ENCODE measurements around the gene CEP170. TPM values are rescaled to one million over a fixed set of nuclear protein-coding genes. Genes with fewer than 3 reads are reported as not detected.
A peak's percentile ranks its signal among the peaks of the same experiment; 100 is the strongest.
"Not testable (repeated sequence)": the region's sequence is repeated elsewhere in the genome, so short reads cannot be mapped to it uniquely, and the experiment has no call there.

CEP170 gene
- total and polyA plus RNA-seq, 2 donors, result 40.8 to 48.6 TPM

GRCh38 chr1:243183176-243183575, 71.9 kb downstream of the CEP170 start:
- H3K36me3 ChIP-seq (ENCODE audit: control insufficient read depth in 2 of 2, insufficient read depth in 2 of 2, low read length in 1 of 2); H3K4me3 ChIP-seq (ENCODE audit: low read length in 2 of 2); DNase-seq (ENCODE audit: low read depth in 6 of 9, low spot score in 9 of 9); H3K27me3 ChIP-seq (ENCODE audit: control insufficient read depth in 2 of 2, insufficient read depth in 1 of 2, low read length in 1 of 2); H3K27ac ChIP-seq (ENCODE audit: low read depth in 1 of 2, low read length in 1 of 2); H3K9me3 ChIP-seq (ENCODE audit: control insufficient read depth in 2 of 2, insufficient read depth in 1 of 2, low read length in 1 of 2); H3K4me1 ChIP-seq (ENCODE audit: control insufficient read depth in 2 of 2, insufficient read depth in 2 of 2, low read length in 2 of 2): not testable (repeated sequence)
- WGBS, result 97% methylated on average over 3 of the region's 3 CpGs

DNA sequence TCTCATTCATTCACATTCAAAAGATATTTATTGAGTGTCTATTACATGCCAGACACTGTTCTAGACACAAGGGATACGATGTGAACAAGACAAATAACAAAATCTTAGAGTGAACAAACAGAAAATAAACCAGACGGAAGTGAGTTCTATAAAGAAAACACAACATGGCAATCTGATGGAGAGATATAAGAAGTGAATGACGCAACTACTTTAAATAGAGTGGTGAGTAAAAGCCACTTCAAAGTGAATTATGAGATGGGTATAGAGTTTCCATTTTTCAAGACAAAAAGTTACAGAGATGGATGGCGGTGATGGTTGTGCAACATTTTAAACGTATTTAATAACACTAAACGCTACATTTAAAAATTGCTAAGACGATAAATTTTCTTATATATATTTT, 75.4 kb downstream of the CEP170 start:
- Histone ChIP-seq H3K9me3 (ENCODE audit: control insufficient read depth in 2 of 2, insufficient read depth in 1 of 2, low read length in 1 of 2) (no peaks in the 10 kb centered on the region), H3K27ac (ENCODE audit: low read depth in 1 of 2, low read length in 1 of 2) (no peak overlapping the region), H3K27me3 (ENCODE audit: control insufficient read depth in 2 of 2, insufficient read depth in 1 of 2, low read length in 1 of 2) (no peaks in the 10 kb centered on the region), H3K36me3 (ENCODE audit: control insufficient read depth in 2 of 2, insufficient read depth in 2 of 2, low read length in 1 of 2) (no peaks in the 10 kb centered on the region), H3K4me3 (ENCODE audit: low read length in 2 of 2) (no peak overlapping the region), H3K4me1 (ENCODE audit: control insufficient read depth in 2 of 2, insufficient read depth in 2 of 2, low read length in 2 of 2) (no peaks in the 10 kb centered on the region)
- 56% methylated on average over 7 of the region's 7 CpGs for WGBS
- peak in 7 of 9 donors; percentile 1 to 59 (median 8) for DNase-seq (ENCODE audit: low read depth in 6 of 9, low spot score in 9 of 9)

GRCh38 chr1:243177792-243178191, 77.3 kb downstream of the CEP170 start:
- 99% methylated on average over 6 of the region's 6 CpGs for WGBS

DNA sequence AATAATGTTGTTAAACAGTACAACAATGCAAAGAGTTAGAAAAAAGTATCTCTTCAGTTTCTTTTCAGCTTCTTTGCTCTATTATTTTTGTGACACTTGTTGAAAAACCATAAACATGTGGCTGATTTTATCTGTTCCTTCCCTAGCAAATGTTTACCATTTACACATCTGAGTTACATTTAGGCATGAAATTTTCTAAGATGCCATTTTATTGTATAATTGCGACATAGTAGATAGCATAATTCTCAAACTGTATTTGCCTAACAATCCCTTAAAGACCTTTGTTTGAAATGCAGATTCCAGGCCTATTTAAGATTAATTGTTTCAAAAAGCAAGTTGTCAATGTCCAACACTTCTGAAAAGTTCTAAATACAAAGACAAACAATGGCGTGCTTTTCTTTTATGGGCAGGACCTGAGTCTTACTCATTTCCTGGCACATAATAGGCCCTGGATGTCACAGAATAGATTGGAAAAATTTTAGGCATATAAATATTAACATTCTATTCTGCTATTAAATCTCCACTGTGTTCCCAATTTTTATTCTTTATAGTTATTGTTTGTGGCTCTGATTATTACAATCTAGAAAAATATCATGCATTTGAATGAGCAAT, 81.2 kb downstream of the CEP170 start:
- not testable (repeated sequence) for H3K36me3 ChIP-seq (ENCODE audit: control insufficient read depth in 2 of 2, insufficient read depth in 2 of 2, low read length in 1 of 2); H3K4me1 ChIP-seq (ENCODE audit: control insufficient read depth in 2 of 2, insufficient read depth in 2 of 2, low read length in 2 of 2); H3K4me3 ChIP-seq (ENCODE audit: low read length in 2 of 2); H3K27me3 ChIP-seq (ENCODE audit: control insufficient read depth in 2 of 2, insufficient read depth in 1 of 2, low read length in 1 of 2); H3K9me3 ChIP-seq (ENCODE audit: control insufficient read depth in 2 of 2, insufficient read depth in 1 of 2, low read length in 1 of 2); DNase-seq (ENCODE audit: low read depth in 6 of 9, low spot score in 9 of 9); H3K27ac ChIP-seq (ENCODE audit: low read depth in 1 of 2, low read length in 1 of 2)
- 96% methylated on average over 2 of the region's 2 CpGs for whole genome bisulfite sequencing

More at GRCh38 chr1:243177792-243178191, 77.3 kb downstream of the CEP170 start:
- H3K36me3 ChIP-seq (ENCODE audit: control insufficient read depth in 2 of 2, insufficient read depth in 2 of 2, low read length in 1 of 2); H3K4me1 ChIP-seq (ENCODE audit: control insufficient read depth in 2 of 2, insufficient read depth in 2 of 2, low read length in 2 of 2); H3K4me3 ChIP-seq (ENCODE audit: low read length in 2 of 2); DNase-seq (ENCODE audit: low read depth in 6 of 9, low spot score in 9 of 9); H3K27me3 ChIP-seq (ENCODE audit: control insufficient read depth in 2 of 2, insufficient read depth in 1 of 2, low read length in 1 of 2); H3K27ac ChIP-seq (ENCODE audit: low read depth in 1 of 2, low read length in 1 of 2); H3K9me3 ChIP-seq (ENCODE audit: control insufficient read depth in 2 of 2, insufficient read depth in 1 of 2, low read length in 1 of 2): not testable (repeated sequence)

- not testable (repeated sequence) for H3K4me3 ChIP-seq (ENCODE audit: low read length in 2 of 2); DNase-seq (ENCODE audit: low read depth in 6 of 9, low spot score in 9 of 9); H3K27ac ChIP-seq (ENCODE audit: low read depth in 1 of 2, low read length in 1 of 2); H3K36me3 ChIP-seq (ENCODE audit: control insufficient read depth in 2 of 2, insufficient read depth in 2 of 2, low read length in 1 of 2); H3K9me3 ChIP-seq (ENCODE audit: control insufficient read depth in 2 of 2, insufficient read depth in 1 of 2, low read length in 1 of 2); H3K27me3 ChIP-seq (ENCODE audit: control insufficient read depth in 2 of 2, insufficient read depth in 1 of 2, low read length in 1 of 2); H3K4me1 ChIP-seq (ENCODE audit: control insufficient read depth in 2 of 2, insufficient read depth in 2 of 2, low read length in 2 of 2)
- 99% methylated on average over 3 of the region's 4 CpGs for WGBS
Measured at GRCh38 chr1:243164911-243165310, 90.2 kb downstream of the CEP170 start.

- not testable (repeated sequence) for H3K27ac ChIP-seq (ENCODE audit: low read depth in 1 of 2, low read length in 1 of 2); H3K4me1 ChIP-seq (ENCODE audit: control insufficient read depth in 2 of 2, insufficient read depth in 2 of 2, low read length in 2 of 2); H3K27me3 ChIP-seq (ENCODE audit: control insufficient read depth in 2 of 2, insufficient read depth in 1 of 2, low read length in 1 of 2); H3K4me3 ChIP-seq (ENCODE audit: low read length in 2 of 2); H3K9me3 ChIP-seq (ENCODE audit: control insufficient read depth in 2 of 2, insufficient read depth in 1 of 2, low read length in 1 of 2); H3K36me3 ChIP-seq (ENCODE audit: control insufficient read depth in 2 of 2, insufficient read depth in 2 of 2, low read length in 1 of 2); DNase-seq (ENCODE audit: low read depth in 6 of 9, low spot score in 9 of 9)
- WGBS, result 95% methylated on average over 7 of the region's 7 CpGs
Measured at GRCh38 chr1:243150906-243151305, 104.2 kb downstream of the CEP170 start.

DNA sequence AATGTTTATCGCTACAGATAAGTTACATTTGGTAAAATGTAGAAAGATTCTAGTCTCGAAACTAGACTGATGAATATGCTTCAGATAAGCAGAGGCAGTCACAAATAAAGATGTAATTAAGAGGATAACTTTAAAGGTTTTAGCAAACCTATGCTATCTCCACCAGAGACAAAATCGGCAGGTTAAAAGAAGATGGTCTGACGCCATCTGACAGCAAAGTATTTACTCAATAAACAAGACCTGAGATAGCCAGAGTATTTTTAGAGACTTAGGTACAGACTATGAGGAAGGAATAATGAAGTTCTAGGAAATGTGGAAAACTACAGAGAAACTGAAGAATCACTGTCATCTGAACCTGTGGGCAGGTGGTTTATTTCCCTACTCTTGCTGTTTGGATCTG, 106.0 kb downstream of the CEP170 start:
- H3K27me3 ChIP-seq (ENCODE audit: control insufficient read depth in 2 of 2, insufficient read depth in 1 of 2, low read length in 1 of 2); DNase-seq (ENCODE audit: low read depth in 6 of 9, low spot score in 9 of 9); H3K4me1 ChIP-seq (ENCODE audit: control insufficient read depth in 2 of 2, insufficient read depth in 2 of 2, low read length in 2 of 2); H3K36me3 ChIP-seq (ENCODE audit: control insufficient read depth in 2 of 2, insufficient read depth in 2 of 2, low read length in 1 of 2); H3K4me3 ChIP-seq (ENCODE audit: low read length in 2 of 2); H3K27ac ChIP-seq (ENCODE audit: low read depth in 1 of 2, low read length in 1 of 2); H3K9me3 ChIP-seq (ENCODE audit: control insufficient read depth in 2 of 2, insufficient read depth in 1 of 2, low read length in 1 of 2): not testable (repeated sequence)
- WGBS, result 98% methylated on average over 4 of the region's 4 CpGs

GRCh38 chr1:243147351-243147750, 107.7 kb downstream of the CEP170 start:
- H3K9me3 ChIP-seq (ENCODE audit: control insufficient read depth in 2 of 2, insufficient read depth in 1 of 2, low read length in 1 of 2); H3K4me1 ChIP-seq (ENCODE audit: control insufficient read depth in 2 of 2, insufficient read depth in 2 of 2, low read length in 2 of 2); H3K27ac ChIP-seq (ENCODE audit: low read depth in 1 of 2, low read length in 1 of 2); H3K27me3 ChIP-seq (ENCODE audit: control insufficient read depth in 2 of 2, insufficient read depth in 1 of 2, low read length in 1 of 2); H3K36me3 ChIP-seq (ENCODE audit: control insufficient read depth in 2 of 2, insufficient read depth in 2 of 2, low read length in 1 of 2); H3K4me3 ChIP-seq (ENCODE audit: low read length in 2 of 2); DNase-seq (ENCODE audit: low read depth in 6 of 9, low spot score in 9 of 9): not testable (repeated sequence)

DNA sequence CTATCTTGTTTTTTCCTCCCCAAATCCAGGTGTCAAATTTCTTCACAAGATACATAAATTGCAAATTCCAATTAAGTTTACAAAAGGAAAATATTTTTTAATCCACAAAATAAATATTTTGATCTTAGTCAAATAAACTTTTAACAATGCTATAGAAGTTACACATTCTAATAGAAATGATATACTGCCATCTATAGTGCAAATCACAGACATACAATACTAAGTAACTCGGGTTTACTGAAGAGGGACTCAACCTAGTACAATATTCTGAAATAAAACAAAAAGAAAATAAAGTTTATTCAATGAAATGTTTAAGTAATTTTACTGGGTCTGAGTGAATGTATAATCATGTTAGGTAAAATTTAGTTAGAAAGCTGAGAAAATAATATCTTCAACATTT, 114.6 kb downstream of the CEP170 start:
- 92% methylated on average over 1 of the region's 1 CpG for WGBS
- not testable (repeated sequence) for H3K9me3 ChIP-seq (ENCODE audit: control insufficient read depth in 2 of 2, insufficient read depth in 1 of 2, low read length in 1 of 2); H3K4me3 ChIP-seq (ENCODE audit: low read length in 2 of 2); H3K4me1 ChIP-seq (ENCODE audit: control insufficient read depth in 2 of 2, insufficient read depth in 2 of 2, low read length in 2 of 2); DNase-seq (ENCODE audit: low read depth in 6 of 9, low spot score in 9 of 9); H3K27me3 ChIP-seq (ENCODE audit: control insufficient read depth in 2 of 2, insufficient read depth in 1 of 2, low read length in 1 of 2); H3K27ac ChIP-seq (ENCODE audit: low read depth in 1 of 2, low read length in 1 of 2)
- H3K36me3 ChIP-seq (ENCODE audit: control insufficient read depth in 2 of 2, insufficient read depth in 2 of 2, low read length in 1 of 2), result peaks cover 0 to 12% of the 10 kb centered on the region in 2 donors
